NCI-H2227 treated with DMSO at 0.1 percent for 48 hours (cell line): Measurements from ENCODE around the gene NOL9.
"Not testable (repeated sequence)": the region's sequence is repeated elsewhere in the genome, so short reads cannot be mapped to it uniquely, and the experiment has no call there.

ENCODE experiments used
- DNase-seq: peaks from one replicate; lab custom pipeline; 2025; lab: John Stamatoyannopoulos, UW

NOL9 gene

DNA sequence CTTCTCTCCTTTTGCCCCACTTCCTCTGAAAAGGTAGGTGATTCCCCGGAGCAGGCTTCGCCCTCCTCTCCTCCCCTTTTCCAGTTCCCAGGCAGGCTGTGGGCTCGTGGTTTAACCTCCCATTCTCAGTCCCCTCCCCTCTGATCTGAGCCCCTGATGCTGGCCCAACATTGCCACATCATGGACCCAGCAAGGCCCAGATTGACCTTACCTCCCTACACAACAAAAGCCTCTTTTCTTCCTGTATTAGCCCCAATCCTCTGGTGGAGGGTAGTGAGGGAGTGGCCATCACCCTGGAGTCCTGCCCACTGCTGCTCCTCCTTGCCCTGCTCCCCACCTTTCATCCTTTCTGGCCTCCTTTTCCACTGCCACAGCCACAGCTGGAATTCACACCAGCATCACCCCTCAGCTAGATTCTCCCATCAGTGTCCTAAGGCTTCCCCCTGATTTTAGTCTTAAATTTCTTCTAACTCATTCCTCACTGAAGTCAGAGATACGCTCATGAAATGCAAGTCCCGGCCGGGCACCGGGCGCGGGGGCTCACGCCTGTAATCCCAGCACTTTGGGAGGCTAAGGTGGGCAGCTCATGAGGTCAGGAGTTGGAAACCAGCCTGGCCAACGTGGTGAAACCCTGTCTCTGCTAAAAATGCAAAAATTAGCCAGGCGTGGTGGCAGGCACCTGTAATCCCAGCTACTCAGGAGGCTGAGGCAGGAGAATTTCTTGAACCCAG lies 18.5 kb upstream of the NOL9 start:
- DNase-seq: no peak

DNA sequence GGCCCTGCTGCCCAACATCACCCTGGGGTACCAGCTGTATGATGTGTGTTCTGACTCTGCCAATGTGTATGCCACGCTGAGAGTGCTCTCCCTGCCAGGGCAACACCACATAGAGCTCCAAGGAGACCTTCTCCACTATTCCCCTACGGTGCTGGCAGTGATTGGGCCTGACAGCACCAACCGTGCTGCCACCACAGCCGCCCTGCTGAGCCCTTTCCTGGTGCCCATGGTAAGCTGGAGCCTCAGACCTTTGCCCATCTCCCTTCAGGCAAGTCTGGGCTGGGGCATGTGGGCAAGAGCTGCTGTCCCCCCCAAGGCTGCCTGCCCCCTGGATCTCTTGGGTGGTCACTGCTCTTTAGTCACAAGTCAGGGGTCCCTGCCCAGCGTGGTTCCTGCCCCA lies 16.7 kb upstream of the NOL9 start:
- no peak for DNase-seq

GRCh38 chr1:6570100-6570499 lies 15.8 kb upstream of the NOL9 start:
- no peak for DNase-seq

DNA sequence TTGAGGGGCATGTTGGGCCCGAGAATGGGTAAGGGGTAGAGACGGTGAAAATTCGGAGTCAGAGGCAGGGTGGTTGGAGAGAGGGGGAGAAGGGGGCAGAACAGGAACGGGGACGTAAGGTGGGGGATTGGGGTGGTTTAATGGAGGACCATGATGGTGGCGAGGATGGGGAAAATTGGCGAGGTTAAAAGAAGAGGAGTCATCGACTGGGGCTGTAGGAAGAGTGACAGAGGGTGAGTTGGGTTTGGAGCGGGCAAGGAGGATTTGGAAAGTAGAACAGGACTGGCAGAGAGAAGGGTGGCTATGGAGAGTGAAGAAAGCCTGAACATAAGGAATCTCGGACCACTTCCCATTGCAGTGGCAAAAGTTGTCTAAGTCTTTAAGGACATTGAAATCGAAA lies 14.7 kb upstream of the NOL9 start:
- DNase-seq: no peak

DNA sequence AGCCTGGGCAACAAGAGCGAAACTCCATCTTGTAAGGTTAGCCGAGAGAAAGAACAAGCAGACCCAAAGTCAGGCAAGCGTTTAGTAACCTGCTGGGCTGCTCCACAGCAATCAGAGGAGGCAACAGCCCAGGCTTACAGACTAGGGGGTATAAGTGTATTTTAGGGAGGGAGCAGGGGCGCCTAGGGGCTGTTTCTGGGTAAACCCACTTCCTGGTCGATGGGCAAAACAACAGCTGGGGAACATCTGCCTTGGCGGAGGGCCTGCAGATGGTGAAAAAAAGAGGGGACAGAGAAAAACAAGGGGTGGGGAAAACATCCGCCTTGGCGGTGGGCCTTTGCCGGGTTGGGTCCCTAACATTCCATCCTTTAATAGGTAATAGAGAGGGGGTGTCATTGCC lies 6.0 kb upstream of the NOL9 start:
- DNase-seq: no peak

DNA sequence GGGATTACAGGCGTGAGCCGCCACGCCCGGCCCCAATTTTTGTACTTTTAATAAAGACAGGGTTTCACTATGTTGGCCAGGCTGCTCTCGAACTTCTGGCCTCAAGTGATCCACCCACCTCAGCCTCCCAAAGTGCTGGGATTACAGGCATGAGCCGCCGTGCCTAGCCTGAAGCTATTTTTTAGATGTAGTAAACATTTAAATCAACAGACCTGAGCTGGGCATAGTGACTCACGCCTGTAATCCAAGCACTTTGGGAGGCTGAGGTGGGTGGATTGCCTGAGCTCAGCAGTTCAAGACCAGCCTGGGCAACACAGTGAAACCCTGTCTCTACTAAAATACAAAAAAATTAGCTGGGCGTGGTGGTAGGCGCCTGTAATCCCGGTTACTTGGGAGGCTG lies 4.8 kb upstream of the NOL9 start:
- DNase-seq: not testable (repeated sequence)

GRCh38 chr1:6557597-6557996 lies 3.3 kb upstream of the NOL9 start:
- DNase-seq: no peak

- DNase-seq: no peak
These were observed 830 bp upstream of the NOL9 start, which contains the start of gene TAS1R1 for GRCh38 chr1:6554907-6555778. Gene TAS1R1, plus strand, starts transcription at chr1:6555307. Its CDS starts 67 bp downstream, at chr1:6555374.

DNA sequence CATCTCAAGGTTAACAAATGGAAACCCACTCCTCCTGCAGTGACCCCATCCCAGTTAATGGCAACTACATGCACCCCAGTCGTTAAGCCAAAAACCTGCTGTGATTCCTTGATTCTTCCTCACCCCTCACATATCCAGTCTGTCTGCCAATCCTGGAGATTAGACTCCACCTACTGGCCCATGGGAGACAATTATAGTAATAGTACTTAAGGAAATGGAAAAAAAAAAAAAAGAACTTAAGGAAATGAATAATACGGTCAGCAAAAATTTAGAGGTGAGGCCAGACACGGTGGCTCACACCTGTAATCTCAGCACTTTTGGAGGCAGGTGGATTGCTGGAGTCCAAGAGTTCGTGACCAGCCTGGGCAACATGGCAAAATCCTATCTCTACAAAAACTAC lies 7.0 kb downstream of the NOL9 start:
- no peak for DNase-seq

DNA sequence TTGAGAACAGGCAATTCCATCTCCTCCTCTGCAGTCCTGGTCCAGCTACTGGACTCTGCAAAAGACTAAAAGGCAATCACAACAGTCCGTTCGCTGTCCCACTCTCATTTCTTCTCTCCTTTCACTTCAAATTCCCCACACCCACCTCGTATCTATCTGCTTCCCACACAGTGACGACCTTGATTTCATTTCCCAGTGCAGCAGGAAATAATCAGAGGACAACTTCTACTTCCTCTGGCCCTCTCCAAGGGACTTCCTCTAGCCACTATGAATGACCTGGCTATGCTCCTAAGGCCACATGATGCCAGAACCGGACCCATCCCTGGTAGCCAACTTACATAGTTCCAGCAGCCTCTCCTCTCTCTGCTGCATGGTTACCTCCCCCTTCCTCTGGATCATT lies 8.0 kb downstream of the NOL9 start:
- no peak for DNase-seq

DNA sequence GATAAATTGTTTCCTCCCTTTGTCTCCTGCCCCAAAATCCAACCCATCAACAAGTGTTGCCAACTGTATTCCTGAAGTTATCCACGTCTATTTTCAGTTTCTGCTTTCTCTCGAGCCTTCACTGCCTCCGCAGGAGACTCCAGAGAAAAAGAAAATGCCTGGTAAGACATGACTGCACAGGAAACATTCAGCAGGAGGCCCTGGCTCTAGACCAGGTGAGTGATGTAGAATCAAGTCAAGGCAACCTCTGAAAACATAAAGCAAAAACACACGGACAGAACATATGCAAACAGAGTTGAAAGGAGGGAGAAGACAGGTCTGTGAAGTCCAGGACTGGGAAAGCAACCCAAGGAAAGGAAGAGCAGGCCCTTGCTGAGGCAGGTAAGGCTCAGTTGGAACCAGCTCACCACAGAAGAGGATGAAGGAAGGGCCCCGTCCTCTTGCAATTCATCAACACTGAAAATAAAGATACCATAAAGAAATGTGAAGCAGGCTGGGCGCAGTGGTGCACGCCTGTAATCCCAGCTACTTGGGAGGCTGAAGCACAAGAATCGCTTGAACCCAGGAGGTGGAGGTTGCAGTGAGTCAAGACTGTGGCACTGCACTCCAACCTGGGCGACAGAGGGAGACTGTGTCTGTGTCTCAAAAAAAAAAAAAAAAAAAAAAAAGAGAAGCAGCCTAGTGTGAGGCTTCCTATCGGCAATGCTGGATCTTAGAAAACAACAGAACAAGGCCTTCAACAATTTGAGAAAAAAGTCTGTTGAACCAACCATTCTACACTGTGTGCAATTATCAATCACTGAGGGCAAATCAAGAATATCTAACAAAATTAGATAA lies 8.8 kb downstream of the NOL9 start:
- no peak for DNase-seq

DNA sequence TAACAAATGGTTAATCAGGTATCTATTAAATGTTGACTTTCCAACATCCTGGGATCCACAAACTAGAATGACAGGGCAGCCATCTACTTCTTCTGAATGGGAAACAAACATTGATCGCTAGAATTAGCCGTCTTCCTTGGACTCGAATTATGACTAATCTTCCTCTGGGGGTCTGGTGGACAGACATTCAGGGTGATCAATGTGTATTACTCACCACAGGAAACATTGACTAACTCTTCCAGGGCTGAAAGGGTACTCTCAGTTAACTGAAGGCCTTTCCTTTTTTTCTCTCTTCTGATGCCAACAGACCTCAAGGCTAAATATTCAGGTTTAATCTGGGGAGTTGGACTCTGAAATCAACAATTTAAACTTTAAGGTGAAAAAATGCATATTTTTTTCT lies 9.5 kb downstream of the NOL9 start:
- DNase-seq: no peak

DNA sequence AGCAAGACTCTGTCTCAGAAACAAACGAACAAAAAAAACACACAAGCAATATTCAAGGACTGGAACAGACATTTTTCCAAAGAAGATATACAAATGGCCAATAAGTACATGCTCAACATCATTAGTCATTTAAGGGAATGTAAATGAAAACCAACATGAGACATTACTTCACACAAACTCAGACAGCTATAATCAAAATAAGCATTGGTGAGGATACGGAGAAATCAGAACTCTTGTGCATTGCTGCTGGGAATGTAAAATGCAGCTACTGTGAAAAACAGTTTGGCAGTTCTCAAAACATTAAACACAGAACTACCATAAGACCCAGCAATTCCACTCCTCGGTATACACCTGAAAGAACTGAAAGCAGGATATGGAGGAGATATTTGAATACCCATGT lies 15.4 kb downstream of the NOL9 start:
- DNase-seq: no peak

DNA sequence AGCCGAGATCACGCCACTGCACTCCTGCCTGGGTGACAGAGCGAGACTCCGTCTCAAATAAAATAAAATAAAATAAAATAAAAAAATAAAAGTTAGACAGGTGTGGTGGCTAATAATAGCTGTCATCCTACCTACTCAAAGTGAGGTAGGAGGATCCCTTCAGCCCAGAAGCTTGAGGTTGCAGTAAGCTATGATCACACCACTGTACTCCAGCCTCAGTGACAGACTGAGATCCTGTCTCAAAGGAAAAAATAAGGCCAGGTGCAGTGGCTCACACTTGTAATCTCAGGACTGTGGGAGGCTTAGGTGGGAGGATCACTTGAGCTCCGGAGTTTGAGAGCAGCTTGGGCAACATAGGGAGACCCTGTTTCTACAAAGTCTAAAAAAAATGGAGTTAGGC lies 18.0 kb downstream of the NOL9 start:
- DNase-seq: no peak

- DNase-seq: no peak
These were observed 19.1 kb downstream of the NOL9 start for GRCh38 chr1:6535214-6535613.

GRCh38 chr1:6534248-6534822 lies 20.0 kb downstream of the NOL9 start:
- no peak for DNase-seq

GRCh38 chr1:6531996-6532395 lies 22.3 kb downstream of the NOL9 start:
- no peak for DNase-seq

DNA sequence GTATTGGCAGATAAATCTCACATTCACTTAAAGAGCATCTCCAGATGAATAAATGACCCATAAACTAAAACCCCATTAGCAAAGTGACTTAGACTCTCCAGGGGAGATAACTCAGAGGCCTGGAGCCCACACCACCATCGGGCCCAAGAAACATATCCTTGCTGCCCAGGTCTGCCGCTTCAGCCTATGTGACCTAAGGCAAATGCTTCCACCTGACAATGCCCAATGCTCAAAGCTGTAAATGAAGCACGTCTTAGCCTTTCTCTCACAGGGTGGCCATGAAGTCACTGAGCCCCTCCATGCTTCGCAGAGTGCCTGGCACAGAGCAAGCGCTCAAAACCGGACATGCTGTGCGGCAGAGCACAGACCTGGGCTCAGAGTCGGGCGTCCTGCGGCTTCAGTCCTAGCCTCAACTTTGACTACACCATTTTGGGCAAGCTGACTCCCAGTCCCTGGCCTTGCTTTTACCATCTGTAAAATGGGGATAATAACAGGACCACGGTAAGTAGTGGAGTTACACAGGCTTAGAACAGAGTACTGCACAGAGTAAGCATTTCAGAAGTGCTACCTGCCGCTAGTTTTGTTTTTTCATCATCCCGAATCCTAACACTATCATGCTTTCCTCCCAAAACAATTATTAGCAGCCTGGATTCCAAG lies 23.7 kb downstream of the NOL9 start:
- no peak for DNase-seq

DNA sequence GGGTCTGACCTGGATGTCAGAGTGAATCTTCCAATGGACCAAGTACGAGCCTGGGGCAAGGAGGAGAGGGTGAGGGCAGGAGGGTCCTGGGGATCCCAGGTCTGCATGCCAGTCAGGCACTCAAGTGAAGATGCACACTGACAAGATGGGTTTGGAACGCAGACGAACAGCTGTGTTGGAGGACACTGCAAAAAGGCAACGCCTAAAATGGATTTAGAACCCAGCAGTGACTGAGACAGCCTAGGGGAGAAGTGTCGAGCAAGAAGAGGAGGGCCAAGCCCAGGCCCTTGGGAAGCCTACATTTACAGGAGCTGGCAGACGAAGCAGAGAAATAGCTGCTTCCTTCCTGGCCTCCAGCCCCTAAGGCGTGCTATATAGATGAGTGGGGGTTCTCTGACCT lies 25.8 kb downstream of the NOL9 start:
- no peak for DNase-seq

- DNase-seq: no peak
These were observed 28.0 kb downstream of the NOL9 start for GRCh38 chr1:6526316-6526715.

- no peak for DNase-seq
These were observed 30.7 kb downstream of the NOL9 start for GRCh38 chr1:6523566-6523965.

- no peak for DNase-seq
These were observed 32.8 kb downstream of the NOL9 start for GRCh38 chr1:6521536-6521935.
